Stimulated activated naive CD8-positive, alpha-beta T cell treated with anti-CD3 and anti-CD28 coated beads, Interleukin-15, Interleukin-2, amounts not matched to agents 100 ng/mL and 50 ng/mL, for 24 hours (primary cell): ENCODE results near the gene CCR5AS.
"Not testable (repeated sequence)": the region's sequence is repeated elsewhere in the genome, so short reads cannot be mapped to it uniquely, and the experiment has no call there.

Experiments used
- H3K27ac Mint-ChIP-seq: one replicate; pipeline ENCODE4 v1.8.0; 2021; ENCODE audit warnings: mild to moderate bottlenecking, mixed read lengths
- H3K27me3 Mint-ChIP-seq: one replicate; pipeline ENCODE4 v1.8.0; 2021; ENCODE audit warnings: mixed read lengths
- H3K36me3 Mint-ChIP-seq: one replicate; pipeline ENCODE4 v1.8.0; 2021; ENCODE audit warnings: low read depth, mixed read lengths
- H3K4me1 Mint-ChIP-seq: one replicate; pipeline ENCODE4 v1.8.0; 2021; ENCODE audit warnings: low read depth, mixed read lengths
- H3K4me3 Mint-ChIP-seq: one replicate; pipeline ENCODE4 v1.8.0; 2021; ENCODE audit warnings: mild to moderate bottlenecking, mixed read lengths
- H3K9me3 Mint-ChIP-seq: one replicate; pipeline ENCODE4 v1.8.0; 2021; ENCODE audit warnings: mixed read lengths

The CCR5AS gene

GRCh38 chr3:46400000-46400734 is 6.7 kb downstream of the CCR5AS start:
- H3K36me3 Mint-ChIP-seq = no peaks in the 10 kb centered on the region
- peaks cover 4% of the 10 kb centered on the region for H3K27me3 Mint-ChIP-seq
- H3K4me1 Mint-ChIP-seq = peaks cover 12% of the 10 kb centered on the region
- H3K9me3 Mint-ChIP-seq = no peaks in the 10 kb centered on the region
- H3K27ac Mint-ChIP-seq = no peak overlapping the region
- H3K4me3 Mint-ChIP-seq = no peak overlapping the region

- Mint-ChIP-seq H3K9me3 (no peaks in the 10 kb centered on the region), H3K4me1 (peaks cover 12% of the 10 kb centered on the region), H3K36me3 (no peaks in the 10 kb centered on the region), H3K27ac (no peak overlapping the region), H3K4me3 (no peak overlapping the region), H3K27me3 (peaks cover 4% of the 10 kb centered on the region)
These were observed 7.3 kb downstream of the CCR5AS start for GRCh38 chr3:46399557-46399956.

DNA sequence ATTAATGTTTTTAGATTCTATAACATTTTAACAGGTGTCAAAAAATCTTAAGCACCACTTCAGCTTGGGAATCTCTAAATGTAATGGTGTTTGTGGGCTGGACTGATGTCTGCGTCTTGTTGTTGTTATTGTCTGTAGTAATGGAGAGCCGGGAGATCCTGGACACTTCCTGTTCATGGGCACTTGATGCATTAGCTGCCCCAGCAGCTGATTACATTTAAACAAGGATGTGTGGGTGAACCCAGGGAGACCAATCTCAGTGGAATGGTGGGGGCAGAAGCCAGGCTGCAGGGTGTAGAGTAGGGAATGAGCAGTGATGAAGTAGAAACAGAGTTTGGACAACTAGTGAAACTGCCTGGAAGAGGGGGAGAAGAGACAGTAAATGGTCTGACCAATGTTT is 7.8 kb downstream of the CCR5AS start:
- Mint-ChIP-seq H3K27ac (no peak overlapping the region), H3K4me1 (peaks cover 12% of the 10 kb centered on the region), H3K36me3 (no peaks in the 10 kb centered on the region), H3K9me3 (no peaks in the 10 kb centered on the region), H3K4me3 (no peak overlapping the region), H3K27me3 (peaks cover 4% of the 10 kb centered on the region)

- Mint-ChIP-seq H3K9me3 (no peaks in the 10 kb centered on the region), H3K27me3 (peaks cover 4% of the 10 kb centered on the region), H3K36me3 (no peaks in the 10 kb centered on the region), H3K27ac (no peak overlapping the region), H3K4me3 (no peak overlapping the region), H3K4me1 (peaks cover 12% of the 10 kb centered on the region)
These were observed 8.5 kb downstream of the CCR5AS start for GRCh38 chr3:46398186-46398955.

DNA sequence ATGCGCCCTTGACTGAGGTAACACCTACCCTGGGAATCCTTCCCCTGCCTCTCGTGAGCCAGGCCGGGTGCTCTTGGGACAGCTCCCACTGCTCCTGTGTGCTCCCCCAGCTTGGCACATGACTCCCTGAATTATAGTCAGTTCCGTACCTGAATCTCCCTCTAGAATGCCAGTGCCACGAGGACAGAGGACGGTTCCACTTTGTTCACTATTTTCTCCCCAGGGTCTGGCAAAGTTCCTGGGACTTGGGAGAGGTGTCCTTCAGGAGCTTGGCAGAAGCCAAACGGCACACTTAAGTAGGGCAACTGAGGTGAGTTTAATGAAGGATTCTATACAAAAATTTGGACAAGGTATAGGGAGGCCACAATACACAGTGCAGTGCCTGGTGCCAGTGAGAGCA is 9.8 kb downstream of the CCR5AS start:
- H3K27me3 Mint-ChIP-seq = no peaks in the 10 kb centered on the region
- peaks cover 12% of the 10 kb centered on the region for H3K4me1 Mint-ChIP-seq
- H3K4me3 Mint-ChIP-seq = no peak overlapping the region
- H3K27ac Mint-ChIP-seq = no peak overlapping the region
- H3K36me3 Mint-ChIP-seq = no peaks in the 10 kb centered on the region
- H3K9me3 Mint-ChIP-seq = no peaks in the 10 kb centered on the region

GRCh38 chr3:46395766-46396530 is 10.9 kb downstream of the CCR5AS start:
- Mint-ChIP-seq H3K9me3 (no peaks in the 10 kb centered on the region), H3K27ac (no peak overlapping the region), H3K4me1 (peaks cover 12% of the 10 kb centered on the region), H3K27me3 (no peaks in the 10 kb centered on the region), H3K4me3 (no peak overlapping the region), H3K36me3 (no peaks in the 10 kb centered on the region)

DNA sequence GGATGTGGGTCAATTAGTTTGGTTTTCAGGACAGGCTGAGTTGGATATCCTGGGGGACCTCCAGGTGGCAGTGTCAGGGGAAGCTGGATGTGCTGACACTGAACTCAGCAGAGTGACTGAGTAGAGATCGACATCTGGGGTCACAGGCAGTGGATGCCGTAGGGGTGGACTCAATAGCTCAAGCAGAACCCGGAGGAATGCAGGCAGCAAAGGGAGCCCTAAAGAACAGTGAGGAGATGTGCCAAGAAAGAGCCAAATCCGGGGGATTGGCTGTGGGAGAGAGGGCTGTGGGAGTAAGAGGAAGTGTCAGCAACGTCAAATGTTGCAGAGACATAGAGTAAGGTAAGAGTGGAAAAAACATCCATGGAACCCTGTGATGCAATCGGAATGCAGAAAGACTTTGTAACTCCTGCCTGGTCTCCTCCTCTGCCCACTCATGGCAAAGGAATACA is 11.6 kb downstream of the CCR5AS start:
- Mint-ChIP-seq H3K9me3 (no peaks in the 10 kb centered on the region), H3K4me1 (peaks cover 12% of the 10 kb centered on the region), H3K4me3 (no peak overlapping the region), H3K36me3 (no peaks in the 10 kb centered on the region), H3K27ac (peak overlapping the region; percentile 15), H3K27me3 (no peaks in the 10 kb centered on the region)

DNA sequence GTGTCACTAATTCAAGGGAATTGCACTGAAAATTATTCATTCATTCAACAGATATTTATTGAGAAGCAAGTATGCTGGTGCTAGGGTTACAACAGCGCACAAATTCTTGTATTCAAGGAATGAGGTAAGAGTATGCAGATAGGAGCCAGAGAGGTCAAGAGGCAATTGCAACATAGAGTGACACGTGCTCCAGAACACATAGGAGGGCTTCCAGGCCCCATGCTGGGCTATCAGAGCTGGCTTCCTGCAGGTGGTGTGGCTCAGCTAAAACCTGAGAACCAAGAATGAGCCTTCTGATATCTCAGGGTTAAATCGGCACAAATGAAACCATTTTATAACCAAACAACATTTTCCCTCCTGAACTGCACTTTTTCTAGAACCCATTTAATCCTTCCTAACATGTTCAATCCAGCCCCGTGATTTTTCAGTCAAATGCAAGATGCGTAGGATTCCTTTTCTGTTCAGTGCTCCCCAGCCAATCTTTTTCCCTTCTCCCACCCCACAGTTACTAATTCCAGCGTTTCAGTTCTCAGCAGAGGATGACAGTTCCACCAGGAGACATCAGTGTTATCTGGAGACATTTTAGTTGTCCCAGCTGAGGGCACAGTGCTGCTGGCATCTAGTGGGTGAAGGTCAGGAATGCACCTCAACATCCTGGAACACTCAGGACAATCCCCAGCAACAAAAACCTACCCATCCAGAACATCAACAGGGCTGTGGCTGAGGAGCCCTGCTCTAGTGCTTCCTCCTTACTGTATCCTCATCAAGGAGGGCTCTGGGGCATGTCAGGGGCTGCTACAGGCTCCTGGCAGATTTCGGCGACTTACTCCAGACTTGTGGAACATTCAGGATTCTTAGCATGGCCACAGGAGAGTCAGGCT is 13.1 kb downstream of the CCR5AS start:
- H3K27me3 Mint-ChIP-seq = no peaks in the 10 kb centered on the region
- no peaks in the 10 kb centered on the region for H3K9me3 Mint-ChIP-seq
- H3K27ac Mint-ChIP-seq = peak overlapping the region; percentile 12
- no peaks in the 10 kb centered on the region for H3K36me3 Mint-ChIP-seq
- peaks cover 12% of the 10 kb centered on the region for H3K4me1 Mint-ChIP-seq
- H3K4me3 Mint-ChIP-seq = no peak overlapping the region

GRCh38 chr3:46393011-46393410 is 13.9 kb downstream of the CCR5AS start:
- Mint-ChIP-seq H3K36me3 (no peaks in the 10 kb centered on the region), H3K27ac (no peak overlapping the region), H3K4me1 (peaks cover 12% of the 10 kb centered on the region), H3K27me3 (no peaks in the 10 kb centered on the region), H3K4me3 (no peak overlapping the region), H3K9me3 (no peaks in the 10 kb centered on the region)

- H3K27ac Mint-ChIP-seq, H3K4me3 Mint-ChIP-seq, H3K27me3 Mint-ChIP-seq, H3K9me3 Mint-ChIP-seq, H3K4me1 Mint-ChIP-seq, H3K36me3 Mint-ChIP-seq: not testable (repeated sequence)
These were observed 15.3 kb downstream of the CCR5AS start for GRCh38 chr3:46391526-46391925.

DNA sequence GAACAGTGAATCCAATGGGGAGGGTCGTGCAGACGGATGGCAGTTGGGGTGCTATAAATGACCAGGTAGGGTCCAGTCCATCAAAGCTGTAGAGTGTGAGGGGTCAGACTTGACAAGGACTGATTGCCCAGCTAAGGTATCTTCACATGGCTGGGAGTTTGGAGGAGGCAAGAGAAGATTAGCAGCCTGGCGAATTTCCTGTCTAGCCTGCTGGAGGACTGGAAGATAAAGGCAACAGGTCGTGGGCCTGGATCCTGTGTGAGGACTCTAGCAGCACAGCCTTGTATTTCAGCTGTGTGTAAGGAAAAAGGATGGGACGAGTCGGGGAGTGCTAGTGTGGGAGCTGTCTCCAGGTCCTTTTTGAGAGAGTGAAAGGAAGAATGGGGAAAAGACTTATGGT is 17.6 kb downstream of the CCR5AS start:
- Mint-ChIP-seq H3K4me1 (peaks cover 5% of the 10 kb centered on the region), H3K27ac (no peak overlapping the region), H3K9me3 (no peaks in the 10 kb centered on the region), H3K27me3 (peaks cover 4% of the 10 kb centered on the region), H3K36me3 (no peaks in the 10 kb centered on the region), H3K4me3 (no peak overlapping the region)

- not testable (repeated sequence) for H3K4me1 Mint-ChIP-seq, H3K27me3 Mint-ChIP-seq, H3K36me3 Mint-ChIP-seq, H3K9me3 Mint-ChIP-seq, H3K27ac Mint-ChIP-seq, H3K4me3 Mint-ChIP-seq
These were observed 18.0 kb downstream of the CCR5AS start for GRCh38 chr3:46388847-46389246.

DNA sequence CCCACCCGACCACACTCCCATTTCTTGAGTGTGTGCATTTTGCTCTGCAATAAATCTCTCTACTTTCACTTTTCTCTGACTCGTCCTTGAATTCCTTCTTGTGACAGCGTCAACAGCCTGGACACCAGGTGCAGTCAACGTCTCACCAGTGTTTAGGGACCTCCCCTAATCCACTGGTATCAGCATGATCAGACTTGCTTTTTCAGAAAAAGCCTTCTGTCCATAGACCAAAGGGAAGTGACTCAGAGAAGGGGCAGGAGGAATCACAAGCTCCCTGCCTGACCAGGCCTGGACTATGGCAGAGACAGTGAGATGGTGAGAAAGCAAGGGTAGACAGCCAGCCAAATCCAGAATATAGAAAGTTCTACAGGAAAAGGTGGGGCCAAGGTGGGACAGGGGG is 20.7 kb downstream of the CCR5AS start:
- no peak overlapping the region for H3K4me3 Mint-ChIP-seq
- H3K9me3 Mint-ChIP-seq = no peaks in the 10 kb centered on the region
- peaks cover 18% of the 10 kb centered on the region for H3K4me1 Mint-ChIP-seq
- peaks cover 9% of the 10 kb centered on the region for H3K27me3 Mint-ChIP-seq
- H3K36me3 Mint-ChIP-seq = no peaks in the 10 kb centered on the region
- H3K27ac Mint-ChIP-seq = no peak overlapping the region

DNA sequence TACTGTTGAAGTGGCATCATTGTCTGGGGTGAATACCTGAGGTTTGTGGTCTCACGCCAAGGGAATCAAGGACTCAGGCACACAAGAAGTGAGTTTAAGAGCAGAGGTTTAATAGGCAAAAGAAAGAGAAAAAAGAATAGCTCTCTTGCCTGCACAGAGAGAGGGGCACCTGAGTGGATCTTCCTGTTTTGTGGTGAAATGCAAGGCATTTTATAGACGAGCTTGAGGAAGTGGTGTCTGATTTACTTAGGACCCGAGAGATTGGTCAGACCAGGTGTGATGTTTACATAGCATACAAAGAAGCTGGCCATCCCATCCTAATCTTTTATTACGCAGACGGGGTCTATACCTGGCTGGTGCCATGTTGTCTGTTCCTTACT is 22.9 kb downstream of the CCR5AS start:
- Mint-ChIP-seq H3K36me3 (no peaks in the 10 kb centered on the region), H3K9me3 (no peaks in the 10 kb centered on the region), H3K4me1 (peaks cover 30% of the 10 kb centered on the region), H3K27ac (peak overlapping the region; percentile 14), H3K4me3 (no peak overlapping the region), H3K27me3 (peaks cover 9% of the 10 kb centered on the region)
